ENCODE data around the gene GULP1.
"Not testable (repeated sequence)": the region's sequence is repeated elsewhere in the genome, so short reads cannot be mapped to it uniquely, and the experiment has no call there.

GULP1 gene

GRCh38 chr2:188291617-188292347 lies at the start of gene GULP1:
TSS of gene GULP1 (plus strand) at chr2:188291874. CDS start at chr2:188477703, 185,829 bp downstream.
- DNase-seq (ENCODE audit: low read depth in 2 of 2), result no peak

DNA sequence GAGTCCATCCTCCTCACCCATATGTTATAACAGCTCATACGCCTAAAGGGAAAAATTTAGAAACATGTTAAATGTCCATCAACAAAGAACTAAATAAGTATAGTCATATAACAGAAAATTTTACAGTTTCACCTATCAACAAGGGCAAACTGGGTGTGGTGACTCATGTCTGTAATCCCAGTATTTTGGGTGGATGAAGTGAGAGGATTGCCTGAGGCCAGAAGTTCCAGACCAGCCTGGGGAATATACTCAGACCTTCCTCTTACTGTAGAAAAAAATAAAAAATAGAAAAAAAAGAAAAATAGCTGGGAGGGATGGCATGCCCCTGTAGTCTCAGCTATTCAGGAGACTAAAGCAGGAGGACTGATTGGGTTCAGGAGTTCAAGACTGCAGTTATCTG lies 48.3 kb upstream of the GULP1 start:
- no peak for DNase-seq (ENCODE audit: low read depth in 2 of 2)

DNA sequence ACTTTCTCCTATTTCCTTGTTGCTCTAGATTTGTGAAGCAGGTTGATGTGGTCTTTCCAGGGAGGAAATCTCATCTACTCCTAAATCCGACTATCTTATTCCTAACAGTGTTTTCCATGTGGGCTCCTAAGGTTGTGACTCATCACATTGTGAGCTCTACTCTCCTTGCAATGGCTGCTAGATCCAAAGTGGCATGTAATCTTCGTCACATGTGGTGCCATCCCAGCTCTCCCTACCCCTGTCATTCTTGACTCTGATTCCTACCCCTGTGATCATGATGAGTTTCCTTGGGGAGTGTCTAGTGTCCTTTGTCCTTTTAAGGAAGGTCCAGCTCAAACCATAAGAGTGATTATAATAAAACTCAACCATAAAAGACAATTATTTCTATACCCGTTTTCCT lies 47.3 kb upstream of the GULP1 start:
- DNase-seq (ENCODE audit: low read depth in 2 of 2), result no peak

- no peak for DNase-seq (ENCODE audit: low read depth in 2 of 2)
These were observed 46.4 kb upstream of the GULP1 start for GRCh38 chr2:188245230-188245629.

DNA sequence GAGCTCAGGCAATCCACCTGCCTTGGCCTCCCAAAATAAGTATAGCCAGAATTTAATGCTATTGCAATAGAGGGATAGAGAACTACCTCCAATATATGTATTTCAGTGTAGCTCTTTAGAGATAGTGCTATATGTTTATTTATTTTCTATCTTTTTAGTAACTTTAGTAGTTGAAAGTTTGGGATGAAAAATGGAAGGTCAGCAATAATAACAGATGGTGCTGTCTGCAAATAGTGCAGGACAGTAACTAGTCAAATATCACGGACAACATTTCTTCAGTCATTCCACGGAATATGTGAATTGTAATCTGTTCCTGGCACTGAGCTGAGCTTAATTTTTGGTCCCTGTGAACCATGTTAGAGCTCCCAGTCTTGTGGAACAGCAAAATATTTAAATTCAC lies 43.2 kb upstream of the GULP1 start:
- DNase-seq (ENCODE audit: low read depth in 2 of 2), result no peak

- DNase-seq (ENCODE audit: low read depth in 2 of 2), result no peak
These were observed 40.6 kb upstream of the GULP1 start for GRCh38 chr2:188251034-188251433.

DNA sequence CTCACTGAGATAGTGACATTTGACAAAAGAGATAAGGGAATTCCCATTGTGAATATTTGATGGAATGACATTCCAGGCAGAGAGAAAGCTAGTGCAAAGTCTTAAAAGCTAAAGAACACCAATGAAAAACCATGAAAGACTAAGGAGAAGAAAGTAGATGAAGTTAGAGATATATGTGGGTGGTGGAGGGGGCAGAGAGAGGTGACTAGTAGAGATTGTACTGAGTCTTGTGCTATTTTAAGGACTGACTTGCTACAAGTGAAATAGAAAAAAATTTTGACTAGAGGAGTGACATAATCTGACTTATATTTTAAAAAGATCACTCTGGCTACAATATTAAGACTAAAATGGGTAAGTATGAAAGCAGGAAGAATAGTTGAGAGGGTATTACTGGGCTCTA lies 35.3 kb upstream of the GULP1 start:
- no peak for DNase-seq (ENCODE audit: low read depth in 2 of 2)

DNA sequence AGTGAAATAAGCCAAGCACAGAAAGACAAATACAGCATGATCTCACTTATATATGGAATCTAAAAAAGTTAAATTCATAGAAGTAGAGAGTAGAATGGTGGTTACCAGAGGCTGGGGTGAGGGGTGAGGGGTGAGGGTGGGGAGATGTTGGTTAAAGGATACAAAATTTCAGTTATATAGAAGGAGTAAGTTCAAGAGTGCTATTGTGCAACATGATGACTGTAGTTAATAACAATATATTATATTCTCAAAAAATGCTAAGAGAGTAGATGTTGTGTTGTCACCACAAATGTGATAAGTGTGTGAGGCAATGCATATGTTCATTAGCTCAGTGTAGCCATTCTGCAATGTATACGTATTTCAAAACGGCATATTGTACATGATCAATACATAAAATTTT lies 26.4 kb upstream of the GULP1 start:
- DNase-seq (ENCODE audit: low read depth in 2 of 2), result no peak

- no peak for DNase-seq (ENCODE audit: low read depth in 2 of 2)
These were observed 23.9 kb upstream of the GULP1 start for GRCh38 chr2:188267776-188268175.

DNA sequence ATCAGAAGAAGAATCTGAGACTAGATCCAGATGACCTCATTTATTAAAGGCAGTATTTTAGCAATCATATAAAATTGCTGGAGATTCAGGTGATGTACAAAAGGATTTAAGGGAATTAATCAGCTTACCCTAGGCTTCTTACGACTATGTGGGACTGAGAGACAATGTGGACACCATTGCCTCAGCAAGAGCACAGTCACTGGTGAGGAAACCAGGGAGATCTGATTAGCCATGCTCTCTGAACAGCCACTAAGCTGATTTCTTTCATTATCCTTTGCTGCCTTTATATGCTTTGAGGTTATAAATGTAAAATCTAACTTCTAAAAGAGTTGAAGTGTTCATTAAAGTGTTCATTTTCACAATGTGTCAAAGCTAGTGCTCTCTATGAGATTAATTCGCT lies 22.7 kb upstream of the GULP1 start:
- DNase-seq (ENCODE audit: low read depth in 2 of 2), result no peak

GRCh38 chr2:188272121-188272520 lies 19.6 kb upstream of the GULP1 start:
- no peak for DNase-seq (ENCODE audit: low read depth in 2 of 2)

DNA sequence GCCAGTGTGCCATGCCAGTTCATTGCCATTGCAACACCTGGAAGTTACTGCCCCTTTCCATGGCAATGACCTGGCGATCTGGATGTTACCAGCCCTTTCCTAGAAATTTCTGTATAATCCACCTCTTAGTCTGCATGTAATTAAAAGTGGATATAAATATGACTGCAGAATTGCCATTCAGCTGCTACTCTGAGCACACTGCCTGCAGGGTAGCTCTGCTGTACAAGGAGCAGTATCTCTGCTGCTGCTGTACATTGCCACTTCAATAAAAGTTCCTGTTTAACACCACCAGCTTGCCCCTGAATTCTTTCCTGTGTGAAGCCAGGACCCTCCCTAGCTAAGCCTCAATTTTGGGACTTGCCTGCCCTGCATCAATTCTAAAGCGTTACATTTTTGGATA lies 17.4 kb upstream of the GULP1 start:
- no peak for DNase-seq (ENCODE audit: low read depth in 2 of 2)

DNA sequence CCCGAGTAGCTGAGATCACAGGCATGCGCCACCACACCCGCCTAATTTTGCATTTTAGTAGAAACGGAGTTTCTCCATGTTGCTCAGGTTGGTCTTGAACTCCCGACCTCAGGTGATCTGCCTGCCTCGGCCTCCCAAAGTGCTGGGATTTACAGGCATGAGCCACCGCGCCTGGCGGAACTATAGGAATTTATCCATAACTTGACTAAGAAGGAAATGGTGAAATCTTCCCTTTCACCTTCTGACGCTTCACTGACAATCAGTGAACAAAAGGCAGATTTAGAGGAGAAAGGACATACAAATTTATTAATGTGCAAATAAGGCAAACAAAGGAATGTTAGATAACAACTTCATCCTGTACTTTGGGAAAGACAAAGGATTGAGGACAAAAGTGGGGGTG lies 15.4 kb upstream of the GULP1 start:
- no peak for DNase-seq (ENCODE audit: low read depth in 2 of 2)

- no peak for DNase-seq (ENCODE audit: low read depth in 2 of 2)
These were observed 13.9 kb upstream of the GULP1 start for GRCh38 chr2:188277786-188278185.

- DNase-seq (ENCODE audit: low read depth in 2 of 2), result no peak
These were observed 13.1 kb upstream of the GULP1 start for GRCh38 chr2:188278388-188279092.

- no peak for DNase-seq (ENCODE audit: low read depth in 2 of 2)
These were observed 12.6 kb upstream of the GULP1 start for GRCh38 chr2:188279093-188279445.

DNA sequence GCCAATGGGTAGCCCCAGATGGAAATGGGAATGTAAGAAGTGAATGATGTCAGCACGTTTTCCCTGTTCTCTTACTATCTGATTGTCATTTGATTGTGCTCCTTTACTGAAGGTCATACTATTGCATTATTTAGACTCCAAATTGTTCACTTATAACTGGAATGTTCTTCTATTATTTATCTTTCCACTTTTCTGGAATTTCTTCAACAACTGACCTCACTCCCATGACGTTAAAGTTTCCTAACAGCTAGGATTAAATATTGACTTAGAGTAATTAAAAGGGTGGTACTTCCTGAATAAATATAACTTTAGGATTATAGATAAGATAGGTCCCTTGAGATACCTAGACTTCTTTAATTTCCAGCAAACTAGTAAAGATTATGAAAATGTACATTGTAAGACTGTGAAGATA lies 10.9 kb upstream of the GULP1 start:
- no peak for DNase-seq (ENCODE audit: low read depth in 2 of 2)

- DNase-seq (ENCODE audit: low read depth in 2 of 2), result no peak
These were observed 8.8 kb upstream of the GULP1 start for GRCh38 chr2:188282907-188283306.

- not testable (repeated sequence) for DNase-seq (ENCODE audit: low read depth in 2 of 2)
These were observed 7.4 kb upstream of the GULP1 start for GRCh38 chr2:188284251-188284650.

DNA sequence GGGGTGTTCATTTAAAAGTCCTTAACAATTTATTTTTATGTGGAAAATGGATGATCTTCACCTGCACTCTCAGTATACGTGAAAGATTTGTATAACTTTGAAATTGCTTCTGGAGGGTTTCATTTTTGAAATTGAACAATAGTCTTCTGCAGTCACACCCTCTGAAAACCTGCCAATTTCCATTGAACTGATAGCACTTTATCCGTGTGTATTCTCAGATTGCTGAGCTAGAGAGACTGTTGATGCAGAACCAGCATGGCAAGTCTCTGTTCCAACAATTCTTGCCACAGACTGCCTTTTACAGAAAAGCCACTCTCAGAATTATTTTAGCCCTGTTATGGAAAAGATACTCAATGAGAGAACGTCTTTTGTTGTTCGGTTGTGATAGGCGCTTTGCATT lies 6.6 kb upstream of the GULP1 start:
- DNase-seq (ENCODE audit: low read depth in 2 of 2), result no peak

- no peak for DNase-seq (ENCODE audit: low read depth in 2 of 2)
These were observed 5.9 kb upstream of the GULP1 start for GRCh38 chr2:188285774-188286173.

DNA sequence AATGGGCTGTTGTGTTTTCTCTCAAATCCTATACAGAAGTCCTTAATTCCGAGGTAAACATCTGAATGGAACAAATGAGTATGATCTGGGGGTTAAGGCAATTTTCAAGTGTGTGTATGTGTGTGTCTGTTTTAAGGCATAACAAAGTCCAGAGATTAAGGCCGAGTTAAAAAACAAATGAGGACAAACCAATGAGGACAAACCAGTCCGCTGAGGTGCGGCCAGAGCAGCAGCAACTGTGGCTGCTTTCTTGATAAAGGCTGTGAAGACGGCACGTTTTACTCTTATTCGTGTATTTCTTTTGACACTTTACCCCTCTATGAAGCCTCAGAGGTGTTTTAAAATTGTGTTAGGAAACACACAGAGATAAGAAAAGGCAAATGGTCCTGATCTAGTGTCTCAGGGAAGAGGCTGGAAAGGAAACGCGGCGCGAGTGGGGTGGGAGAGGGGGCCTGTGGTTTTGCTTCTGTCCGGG lies 495 bp upstream of the GULP1 start:
- no peak for DNase-seq (ENCODE audit: low read depth in 2 of 2)
